Uterus (tissue), 4 donors: Measurements from ENCODE around the gene HIF1AN. TPM values are rescaled to one million over a fixed set of nuclear protein-coding genes. Genes with fewer than 3 reads are reported as not detected.
A peak's percentile ranks its signal among the peaks of the same experiment; 100 is the strongest.

Experiments used
- DNase-seq, 2 donors: peaks; one replicate each; pipeline ENCODE4 v3.0.0-alpha.2; 2019 to 2020
- H3K27ac ChIP-seq, 2 donors: fragments of 200-600 bp; sonication (generic); 1 replicate in 1 of 2; 2 replicates in 1 of 2; pipeline ENCODE4 v1.5.1; 2016 to 2018
- H3K27me3 ChIP-seq, 2 donors: fragments of 200-600 bp; sonication (generic); one replicate each; pipeline ENCODE4 v1.5.1; 2018 to 2019; ENCODE audit warnings: control low read depth in 1 of 2
- H3K36me3 ChIP-seq, 2 donors: fragments of 200-600 bp; sonication (generic); one replicate each; pipeline ENCODE4 v1.5.1; 2019; ENCODE audit warnings: control low read depth in 1 of 2
- H3K4me1 ChIP-seq, 2 donors: fragments of 200-600 bp; sonication (generic); one replicate each; pipeline ENCODE4 v1.5.1; 2018 to 2019; ENCODE audit warnings: control low read depth in 1 of 2
- H3K4me3 ChIP-seq, 2 donors: fragments of 200-600 bp; sonication (generic); 1 replicate in 1 of 2; 2 replicates in 1 of 2; pipeline ENCODE4 v1.5.1; 2018 to 2019; ENCODE audit warnings: mild to moderate bottlenecking in 1 of 2
- H3K9me3 ChIP-seq, 2 donors: fragments of 200-600 bp; sonication (generic); one replicate each; pipeline ENCODE4 v1.5.1; 2019; ENCODE audit warnings: control low read depth in 1 of 2
- POLR2A ChIP-seq, 2 donors: fragments of 450-650 bp; IDR thresholded peaks; one replicate each; pipeline ENCODE4 v1.6.1; 2016; ENCODE audit warnings: antibody characterized with exemption in 2 of 2, mild to moderate bottlenecking in 1 of 2, moderate library complexity in 1 of 2
- intact Hi-C: fragments of 100-400 bp; cut with DNase I; formaldehyde crosslinking; loops from one replicate; pipeline ENCODE4 v1.15.1; 2023; ENCODE audit warnings: low total_unique reads
- total RNA-seq, 4 donors: library from RNA; depleted of rRNA in 3 of 4; stranded (reverse); fragments of >200 nt in 3 of 4; gene quantifications; one replicate each; pipeline versions ENCODE4 v1.1.0 to v1.2.4, GENCODE V29; 2014 to 2023
- TF ChIP-seq, protein P1 (sequence below), 4 experiments: fragments of 200-600 bp in 2 of 4; fragments of 450-650 bp in 2 of 4; sonication (generic) in 2 of 4; IDR thresholded peaks; one replicate each; pipeline ENCODE4 v1.5.1; 2016 to 2019; ENCODE audit warnings: antibody characterized with exemption in 4 of 4, mild to moderate bottlenecking in 2 of 4, moderate library complexity in 1 of 4
- donor health status: DM: yes; HTN: yes; CAD: no.

Gene HIF1AN
- total RNA-seq, 4 donors from 2014 or later = 2.8 to 36.2 (median 13.6) TPM

DNA sequence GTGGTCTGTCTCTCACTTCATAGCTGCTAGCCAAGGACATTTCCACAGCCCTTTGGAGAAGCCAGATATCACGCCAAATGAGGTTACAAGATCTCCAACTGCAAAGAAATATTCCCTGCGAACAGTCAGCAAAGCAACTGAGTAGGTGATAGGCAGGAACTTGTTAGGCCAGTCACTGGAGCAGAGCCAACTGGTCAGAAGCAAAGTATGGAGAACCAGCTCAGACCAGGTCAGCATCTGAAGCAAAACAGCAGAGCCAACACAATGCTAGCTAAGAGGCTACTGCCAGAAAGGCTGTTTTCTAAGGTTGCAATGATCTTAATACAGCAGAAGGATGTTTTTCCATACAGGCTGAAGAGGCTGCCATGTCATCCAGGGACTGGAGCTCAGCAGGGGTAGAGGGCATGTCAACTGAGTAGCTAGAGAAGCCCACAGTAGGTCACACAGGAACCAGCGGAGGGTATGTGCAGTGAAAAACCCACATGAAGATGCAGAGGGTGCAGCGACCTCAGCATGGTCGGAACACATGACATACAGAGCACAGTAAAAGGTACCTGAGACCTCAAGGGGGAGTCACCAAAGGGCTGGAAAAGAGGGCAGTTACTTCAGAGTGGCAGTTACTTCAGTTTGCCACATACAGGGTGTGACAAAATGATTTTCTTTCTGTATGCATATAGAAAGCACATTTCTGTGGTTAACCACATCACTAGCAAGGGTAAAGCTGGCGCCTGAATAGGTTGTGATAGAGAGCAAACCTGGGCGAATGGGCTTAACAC lies 25.0 kb upstream of the HIF1AN start:
- Histone ChIP-seq H3K9me3 (no peaks in the 10 kb centered on the region), H3K4me3 (no peak overlapping the region), H3K4me1 (no peaks in the 10 kb centered on the region), H3K27me3 (no peaks in the 10 kb centered on the region), H3K36me3 (no peaks in the 10 kb centered on the region), H3K27ac (no peak overlapping the region)
- DNase-seq = no peak
- no peak for TF ChIP-seq POLR2A (IDR thresholded peaks at IDR 0.05)
- intact Hi-C loops = no loop called here

DNA sequence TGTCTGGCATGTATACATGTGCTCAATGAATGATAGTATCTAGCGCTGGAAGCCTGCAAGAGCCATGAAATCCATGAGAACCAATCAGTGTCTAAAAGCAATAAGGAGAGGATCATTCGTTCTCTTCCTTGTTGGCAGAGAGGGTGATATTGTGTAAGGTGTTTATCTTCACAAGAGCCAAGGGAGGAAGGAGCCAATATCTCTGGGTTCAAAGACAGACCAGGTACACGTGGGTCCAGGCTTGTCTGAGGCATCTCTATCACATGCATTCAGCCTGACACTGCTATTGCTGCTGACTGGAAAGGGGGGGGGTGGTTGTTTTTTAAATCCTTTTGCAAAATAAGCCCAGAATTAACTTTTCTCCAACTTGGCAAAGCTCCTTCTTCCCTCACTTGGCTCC lies 20.1 kb upstream of the HIF1AN start:
- intact Hi-C loops = no loop called here
- TF ChIP-seq POLR2A (IDR thresholded peaks at IDR 0.05) = no peak
- TF ChIP-seq, protein P1, sequence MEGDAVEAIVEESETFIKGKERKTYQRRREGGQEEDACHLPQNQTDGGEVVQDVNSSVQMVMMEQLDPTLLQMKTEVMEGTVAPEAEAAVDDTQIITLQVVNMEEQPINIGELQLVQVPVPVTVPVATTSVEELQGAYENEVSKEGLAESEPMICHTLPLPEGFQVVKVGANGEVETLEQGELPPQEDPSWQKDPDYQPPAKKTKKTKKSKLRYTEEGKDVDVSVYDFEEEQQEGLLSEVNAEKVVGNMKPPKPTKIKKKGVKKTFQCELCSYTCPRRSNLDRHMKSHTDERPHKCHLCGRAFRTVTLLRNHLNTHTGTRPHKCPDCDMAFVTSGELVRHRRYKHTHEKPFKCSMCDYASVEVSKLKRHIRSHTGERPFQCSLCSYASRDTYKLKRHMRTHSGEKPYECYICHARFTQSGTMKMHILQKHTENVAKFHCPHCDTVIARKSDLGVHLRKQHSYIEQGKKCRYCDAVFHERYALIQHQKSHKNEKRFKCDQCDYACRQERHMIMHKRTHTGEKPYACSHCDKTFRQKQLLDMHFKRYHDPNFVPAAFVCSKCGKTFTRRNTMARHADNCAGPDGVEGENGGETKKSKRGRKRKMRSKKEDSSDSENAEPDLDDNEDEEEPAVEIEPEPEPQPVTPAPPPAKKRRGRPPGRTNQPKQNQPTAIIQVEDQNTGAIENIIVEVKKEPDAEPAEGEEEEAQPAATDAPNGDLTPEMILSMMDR (IDR thresholded peaks at IDR 0.05) = no peak
- H3K36me3 ChIP-seq = no peaks in the 10 kb centered on the region

DNA sequence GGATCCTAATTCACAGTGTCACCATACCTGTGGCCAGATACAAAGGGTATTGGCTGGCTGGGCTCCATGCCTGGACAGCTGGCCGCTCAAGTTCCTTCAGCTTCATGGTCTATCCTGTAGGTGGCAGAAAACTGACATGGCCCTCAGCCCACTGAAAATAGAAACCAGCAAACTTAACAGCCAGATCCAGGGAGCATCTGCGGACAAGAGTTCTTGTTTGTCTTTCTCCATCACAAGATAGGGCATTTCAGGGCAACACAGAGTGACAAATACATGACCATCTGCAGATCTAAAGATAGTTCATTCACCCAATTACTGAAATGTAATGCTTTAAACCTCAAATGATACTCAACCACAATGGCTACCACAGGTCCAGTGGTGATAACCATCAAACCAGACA lies 18.9 kb upstream of the HIF1AN start:
- DNase-seq = no peak
- TF ChIP-seq, protein P1 (IDR thresholded peaks at IDR 0.05) = no peak
- TF ChIP-seq POLR2A (IDR thresholded peaks at IDR 0.05) = no peak
- intact Hi-C loops = no loop called here
- H3K4me3 ChIP-seq = no peak overlapping the region
- no peaks in the 10 kb centered on the region for H3K4me1 ChIP-seq
- H3K27ac ChIP-seq = no peak overlapping the region
- no peaks in the 10 kb centered on the region for H3K27me3 ChIP-seq
- no peaks in the 10 kb centered on the region for H3K36me3 ChIP-seq
- H3K9me3 ChIP-seq = no peaks in the 10 kb centered on the region

More for the DNA sequence above, 20.1 kb upstream of the HIF1AN start:
- Histone ChIP-seq H3K4me3 (no peak overlapping the region), H3K27me3 (no peaks in the 10 kb centered on the region), H3K9me3 (no peaks in the 10 kb centered on the region), H3K27ac (no peak overlapping the region), H3K4me1 (no peaks in the 10 kb centered on the region)
- no peak for DNase-seq

DNA sequence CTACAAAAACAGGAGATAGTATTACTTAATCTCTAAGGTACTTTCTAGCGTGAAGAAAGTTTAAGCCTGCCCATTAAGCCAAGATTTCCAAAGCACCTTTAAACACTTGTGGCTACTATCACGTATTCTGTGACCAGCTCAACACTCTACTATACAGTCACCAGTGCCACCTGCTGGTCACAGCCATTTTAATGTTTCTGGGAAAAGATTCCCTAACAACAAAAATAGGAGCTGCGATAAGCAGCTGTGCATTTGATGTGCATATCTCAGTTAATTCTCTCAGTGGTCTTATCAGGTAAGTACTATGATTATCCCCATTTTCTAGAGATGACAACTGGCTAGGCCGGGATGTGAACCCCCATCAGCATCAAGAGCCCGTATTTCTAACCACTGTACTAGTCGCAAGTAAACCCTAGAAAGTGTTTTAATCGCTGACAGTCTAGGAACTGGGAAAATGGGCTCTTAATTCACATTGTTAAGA lies 16.9 kb upstream of the HIF1AN start:
- H3K27ac ChIP-seq = no peak overlapping the region
- H3K36me3 ChIP-seq = no peaks in the 10 kb centered on the region
- peak in 1 of 2 donors; percentile 45 for DNase-seq
- no peaks in the 10 kb centered on the region for H3K9me3 ChIP-seq
- intact Hi-C loops = no loop called here
- no peaks in the 10 kb centered on the region for H3K27me3 ChIP-seq
- no peaks in the 10 kb centered on the region for H3K4me1 ChIP-seq
- peak overlapping the region in 1 of 2 donors; percentile 28 for H3K4me3 ChIP-seq
- TF ChIP-seq, protein P1 (IDR thresholded peaks at IDR 0.05) = peak; percentile 54 to 70 (median 60)
- TF ChIP-seq POLR2A (IDR thresholded peaks at IDR 0.05) = no peak

DNA sequence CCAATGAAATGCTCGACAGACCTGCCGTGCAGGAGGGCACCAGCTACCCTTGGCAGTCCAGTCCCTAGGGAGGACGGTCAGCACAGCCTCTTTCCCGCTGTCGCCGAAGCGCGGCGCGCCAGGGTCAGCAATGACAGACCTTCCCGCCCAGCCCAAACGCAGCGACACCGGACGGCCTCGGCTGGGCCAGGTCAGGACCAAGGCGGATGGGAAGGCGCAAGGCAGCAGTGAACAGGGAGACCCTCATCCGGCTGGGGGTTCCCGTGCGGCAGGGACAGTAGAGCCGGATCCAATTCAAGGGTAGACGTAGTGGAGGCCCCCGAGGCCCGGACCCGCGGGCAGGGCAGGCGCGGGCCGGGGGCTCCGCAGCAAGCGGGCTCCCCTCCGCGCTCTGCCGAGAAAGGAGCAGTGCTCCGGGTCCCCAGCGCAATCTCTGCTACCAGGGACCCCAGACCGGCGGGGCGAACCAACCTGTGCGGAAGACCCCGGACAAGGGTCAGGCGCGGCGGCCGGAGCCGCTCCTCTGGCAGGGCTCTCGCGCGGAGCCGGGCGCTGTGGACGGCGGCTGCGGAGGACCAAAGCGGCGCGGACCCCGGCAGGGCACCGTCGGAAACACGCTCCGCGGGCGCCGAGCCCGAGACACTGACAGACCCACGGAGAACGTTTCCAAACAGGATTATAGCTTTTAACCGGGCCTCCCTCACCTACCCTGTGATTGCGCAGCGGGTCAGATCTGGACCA lies 16.3 kb upstream of the HIF1AN start, which contains the start of gene SEC31B:
TSS of gene SEC31B (minus strand) at position 551 of the 741 bp plus-strand sequence. CDS start 2,909 bp downstream, outside the sequence.
- TF ChIP-seq POLR2A (IDR thresholded peaks at IDR 0.05) = no peak
- TF ChIP-seq, protein P1 (IDR thresholded peaks at IDR 0.05) = no peak
- Histone ChIP-seq H3K27me3 (no peaks in the 10 kb centered on the region), H3K9me3 (no peaks in the 10 kb centered on the region), H3K27ac (no peak within 1 kb of the TSS), H3K36me3 (no peaks in the 10 kb centered on the region), H3K4me3 (peak within 1 kb of the TSS; percentile 28 to 35), H3K4me1 (no peaks in the 10 kb centered on the region)
- intact Hi-C loops = no loop called here
- no peak for DNase-seq
